K562 (cell line): ENCODE data around the gene STIM1. TPM values are rescaled to one million over a fixed set of nuclear protein-coding genes. Genes with fewer than 3 reads are reported as not detected.
A peak's percentile ranks its signal among the peaks of the same experiment; 100 is the strongest.

Experiments
- ATAC-seq: fragments of 200-7000 bp; cut with Tn5 transposase; 3 replicates; pipeline ENCODE4 v1.9.1; 2020; ENCODE audit warnings: moderate library complexity
- BruUV-seq: library from RNA; stranded (reverse); fragments of 400-500 nt; replicated peaks from 2 replicates; lab custom pipeline; 2021; lab: Mats Ljungman, UMichigan
- CTCF ChIA-PET: fragments of 300-600 bp; formaldehyde crosslinking; extraction: SDS; loops from one replicate; lab custom pipeline; 2021; ENCODE audit warnings: low intra/inter-chr PET ratio; lab: Yijun Ruan, JAX
- POLR2A ChIA-PET: fragments of 300-600, 350-650 bp; sonication (Branson Sonifier 250); formaldehyde crosslinking; extraction: SDS; loops from one replicate; lab custom pipeline; 2021; ENCODE audit warnings: antibody characterized with exemption, inconsistent platforms; lab: Yijun Ruan, JAX
- DNase-seq, 4 experiments: peaks; one replicate each; pipeline versions ENCODE4 v3.0.0 to v3.0.0-alpha.2; 2011 to 2018; ENCODE audit warnings: low spot score in 3 of 4, mixed read lengths in 3 of 4; ENCODE audit errors: extremely low read depth in 1 of 4
- FAIRE-seq: peaks from 2 replicates; lab custom pipeline; 2011; peaks lifted over from hg19 to GRCh38; lab: Jason Lieb, UNC
- H2AFZ ChIP-seq: 2 replicates; pipeline ENCODE4 v1.6.0; 2011; ENCODE audit warnings: low read depth, low read length, control low read depth, inconsistent platforms
- H3K27ac ChIP-seq: fragments of 200-600 bp; 3 replicates; pipeline ENCODE4 v1.8.0; 2011; ENCODE audit warnings: low read depth, mild to moderate bottlenecking, control low read depth, inconsistent platforms, low read length, moderate library complexity, mixed read lengths; ENCODE audit errors: extremely low read depth
- H3K27me3 ChIP-seq, 2 experiments: fragments of 300-600 bp in 1 of 2; 2 replicates in 1 of 2; 3 replicates in 1 of 2; pipeline versions ENCODE4 v1.6.0 to v1.8.0; 2011; ENCODE audit warnings: inconsistent platforms in 2 of 2, low read length in 2 of 2, mild to moderate bottlenecking in 1 of 2, mixed read lengths in 1 of 2, moderate library complexity in 1 of 2; ENCODE audit not compliant: control insufficient read depth in 2 of 2, insufficient read depth in 2 of 2
- H3K36me3 ChIP-seq: fragments of 300-600 bp; 3 replicates; pipeline ENCODE4 v1.8.0; 2011; ENCODE audit warnings: mild to moderate bottlenecking, low read length, inconsistent platforms; ENCODE audit not compliant: control insufficient read depth, insufficient read depth
- H3K4me1 ChIP-seq, 2 experiments: fragments of 200-600 bp in 1 of 2; replicated peaks in 1 of 2; 2 replicates in 1 of 2; 3 replicates in 1 of 2; pipeline versions ENCODE4 v1.5.1 to v1.8.0; 2011; ENCODE audit warnings: inconsistent platforms in 2 of 2, low read length in 2 of 2, mild to moderate bottlenecking in 1 of 2, mixed read lengths in 1 of 2, moderate library complexity in 1 of 2; ENCODE audit not compliant: control insufficient read depth in 2 of 2, insufficient read depth in 2 of 2
- H3K4me2 ChIP-seq: 2 replicates; pipeline ENCODE4 v1.6.1; 2011; ENCODE audit warnings: low read length, control low read depth, inconsistent platforms, mixed read lengths; ENCODE audit not compliant: insufficient read depth
- H3K4me3 ChIP-seq: fragments of 200-600 bp; sonication (generic), shearing (Covaris generic); 2 replicates; pipeline ENCODE4 v1.5.1; 2016; ENCODE audit warnings: control low read depth, inconsistent platforms
- H3K79me2 ChIP-seq: fragments of 200-600 bp; 3 replicates; pipeline ENCODE4 v1.8.0; 2011; ENCODE audit warnings: low read length, inconsistent platforms; ENCODE audit not compliant: control insufficient read depth, insufficient read depth
- H3K9ac ChIP-seq, 2 experiments: 2 replicates each; pipeline versions ENCODE4 v1.6.0 to v1.6.1; 2011; ENCODE audit warnings: low read depth in 2 of 2, low read length in 2 of 2, control low read depth in 1 of 2, inconsistent platforms in 1 of 2, mild to moderate bottlenecking in 1 of 2, mixed read lengths in 1 of 2; ENCODE audit not compliant: insufficient read depth in 1 of 2
- H3K9me1 ChIP-seq: one replicate; pipeline ENCODE4 v1.6.0; 2011; ENCODE audit warnings: inconsistent platforms, mild to moderate bottlenecking, low read length, moderate library complexity; ENCODE audit not compliant: control insufficient read depth, insufficient read depth
- H3K9me3 ChIP-seq: replicated peaks from 2 replicates; pipeline ENCODE4 v1.5.1; 2011; ENCODE audit warnings: low read depth, low read length, inconsistent platforms; ENCODE audit not compliant: control insufficient read depth, insufficient read depth
- H4K20me1 ChIP-seq: replicated peaks from 2 replicates; pipeline ENCODE4 v1.6.1; 2011; ENCODE audit warnings: low read length, inconsistent platforms, mixed read lengths; ENCODE audit not compliant: control insufficient read depth, insufficient read depth
- RAD21 ChIP-seq, 2 experiments: fragments of 250-450 bp in 1 of 2; fragments of 450-650 bp in 1 of 2; sonication (Bioruptor Pico) in 1 of 2; formaldehyde crosslinking in 1 of 2; IDR thresholded peaks in 1 of 2; conservative IDR thresholded peaks in 1 of 2; 2 replicates each; pipeline versions ENCODE4 v1.4.0 to v1.8.0; 2020 to 2022; ENCODE audit warnings: mild to moderate bottlenecking in 2 of 2, moderate library complexity in 1 of 2
- in situ Hi-C: fragments of 300-500 bp; cut with MboI; formaldehyde crosslinking; loops from 4 replicates; pipeline ENCODE4 v1.15.0; 2018; ENCODE audit warnings: inconsistent platforms, mixed read lengths
- intact Hi-C: fragments of 100-400 bp; cut with micrococcal nuclease; formaldehyde crosslinking; loops from 2 replicates; pipeline ENCODE4 v1.14.2; 2022
- polyA plus RNA-seq, 8 experiments: library from polyadenylated mRNA; depleted of rRNA in 4 of 8; stranded (reverse) in 5 of 8; unstranded in 3 of 8; fragments of >200 nt; fragmentation: Nextera tagmentation in 2 of 8; fragmentation: Illumina TruSeq in 1 of 8; extraction: Ambion mirVana in 2 of 8; extraction: Trizol in 1 of 8; gene quantifications; 2 replicates each; pipeline versions ENCODE4 v1.2.1 to v1.2.3, GENCODE V29; 2011 to 2014; ENCODE audit warnings: inconsistent platforms in 1 of 8, missing spikeins in 1 of 8
- total RNA-seq, 7 experiments: library from RNA; depleted of rRNA in 6 of 7; stranded (reverse); fragments of >200 nt in 6 of 7; fragmentation: Illumina TruSeq in 2 of 7; extraction: Trizol in 2 of 7; gene quantifications; 2 replicates each; pipeline versions ENCODE4 v1.2.1 to v1.2.3, GENCODE V29; 2011 to 2021; ENCODE audit warnings: low replicate concordance in 1 of 7
- TF ChIP-seq, protein P1 (sequence below): sonication (generic); formaldehyde crosslinking; IDR thresholded peaks from 2 replicates; pipeline ENCODE4 v1.8.0; 2022; ENCODE audit warnings: missing genetic modification reagents, mild to moderate bottlenecking, moderate library complexity, borderline replicate concordance
- TF ChIP-seq, protein P2 (sequence below): IDR thresholded peaks from 2 replicates; pipeline ENCODE4 v1.6.1; 2012; ENCODE audit warnings: low read depth, low read length, improper control_type of control experiment, borderline replicate concordance
- TF ChIP-seq, protein P3 (sequence below), 3 experiments: IDR thresholded peaks in 2 of 3; conservative IDR thresholded peaks in 1 of 3; 2 replicates each; pipeline ENCODE4 v1.5.1; 2011 to 2012; ENCODE audit warnings: low read length in 3 of 3, mild to moderate bottlenecking in 3 of 3, control low read depth in 2 of 3, improper control_type of control experiment in 1 of 3, inconsistent platforms in 1 of 3, low read depth in 1 of 3, mixed read lengths in 1 of 3, moderate library complexity in 1 of 3; ENCODE audit not compliant: insufficient read depth in 2 of 3
- TF ChIP-seq, protein P4 (sequence below): conservative IDR thresholded peaks from 2 replicates; pipeline ENCODE4 v1.6.1; 2011; ENCODE audit warnings: low read depth, mild to moderate bottlenecking, low read length; ENCODE audit not compliant: control insufficient read depth

The STIM1 gene
- total and polyA plus RNA-seq, 9 of the 15 experiments (the other 6 are each of a cell fraction or from before 2014, with no cell fraction given) = 7.7 to 50.5 (median 22.5) TPM

DNA sequence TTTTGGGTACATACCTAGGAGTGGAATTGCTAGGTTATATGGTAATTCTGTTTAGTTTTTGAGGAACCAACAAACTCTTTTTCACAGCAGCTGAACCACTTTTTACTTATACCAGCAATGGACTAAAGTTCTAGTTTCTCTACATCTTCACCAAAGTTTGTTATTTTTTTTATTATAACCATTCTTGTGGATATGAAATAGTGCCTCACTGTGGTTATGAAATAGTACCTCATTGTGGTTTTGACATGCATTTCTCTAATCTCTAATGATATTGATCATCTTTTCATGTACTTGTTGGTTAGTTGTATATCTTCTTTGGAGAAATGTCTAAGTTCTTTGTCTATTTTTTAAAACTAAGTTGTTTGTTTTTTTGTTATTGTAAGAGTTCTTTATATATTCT lies 27.2 kb downstream of the STIM1 start:
- no TSS peak for BruUV-seq
- POLR2A ChIA-PET = interaction anchor here (0.8 kb wide), 1 partner anchor 8 kb away, joined by 3 read pairs; no protein-coding TSS in a partner anchor
- H3K4me2 ChIP-seq = no peak overlapping the region
- CTCF ChIA-PET = no interaction called here
- in situ Hi-C loops = no loop called here
- H2AFZ ChIP-seq = no peak overlapping the region
- H3K9me1 ChIP-seq = no peaks in the 10 kb centered on the region
- H3K4me3 ChIP-seq = no peak overlapping the region
- H3K36me3 ChIP-seq = no peaks in the 10 kb centered on the region
- intact Hi-C loops = no loop called here
- no peak overlapping the region for H3K9ac ChIP-seq
- ATAC-seq = no peak
- no peak for DNase-seq
- H3K27ac ChIP-seq = no peak overlapping the region
- H3K27me3 ChIP-seq = no peaks in the 10 kb centered on the region
- FAIRE-seq = no peak
- peaks cover 75% of the 10 kb centered on the region for H3K79me2 ChIP-seq
- H3K4me1 ChIP-seq = peaks cover 13 to 35% of the 10 kb centered on the region in 2 experiments
- no peaks in the 10 kb centered on the region for H3K9me3 ChIP-seq
- H4K20me1 ChIP-seq = peaks cover 23% of the 10 kb centered on the region
- TF ChIP-seq, protein P1, sequence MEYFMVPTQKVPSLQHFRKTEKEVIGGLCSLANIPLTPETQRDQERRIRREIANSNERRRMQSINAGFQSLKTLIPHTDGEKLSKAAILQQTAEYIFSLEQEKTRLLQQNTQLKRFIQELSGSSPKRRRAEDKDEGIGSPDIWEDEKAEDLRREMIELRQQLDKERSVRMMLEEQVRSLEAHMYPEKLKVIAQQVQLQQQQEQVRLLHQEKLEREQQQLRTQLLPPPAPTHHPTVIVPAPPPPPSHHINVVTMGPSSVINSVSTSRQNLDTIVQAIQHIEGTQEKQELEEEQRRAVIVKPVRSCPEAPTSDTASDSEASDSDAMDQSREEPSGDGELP (CRISPR knock-in tag) = no peak
- TF ChIP-seq, protein P2, sequence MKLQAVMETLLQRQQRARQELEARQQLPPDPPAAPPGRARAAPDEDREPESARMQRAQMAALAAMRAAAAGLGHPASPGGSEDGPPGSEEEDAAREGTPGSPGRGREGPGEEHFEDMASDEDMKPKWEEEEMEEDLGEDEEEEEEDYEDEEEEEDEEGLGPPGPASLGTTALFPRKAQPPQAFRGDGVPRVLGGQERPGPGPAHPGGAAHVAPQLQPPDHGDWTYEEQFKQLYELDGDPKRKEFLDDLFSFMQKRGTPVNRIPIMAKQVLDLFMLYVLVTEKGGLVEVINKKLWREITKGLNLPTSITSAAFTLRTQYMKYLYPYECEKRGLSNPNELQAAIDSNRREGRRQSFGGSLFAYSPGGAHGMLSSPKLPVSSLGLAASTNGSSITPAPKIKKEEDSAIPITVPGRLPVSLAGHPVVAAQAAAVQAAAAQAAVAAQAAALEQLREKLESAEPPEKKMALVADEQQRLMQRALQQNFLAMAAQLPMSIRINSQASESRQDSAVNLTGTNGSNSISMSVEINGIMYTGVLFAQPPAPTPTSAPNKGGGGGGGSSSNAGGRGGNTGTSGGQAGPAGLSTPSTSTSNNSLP = 0 out of 2 replicates have a peak, but pooled peaks have one; percentile 20
- TF ChIP-seq, protein P3, sequence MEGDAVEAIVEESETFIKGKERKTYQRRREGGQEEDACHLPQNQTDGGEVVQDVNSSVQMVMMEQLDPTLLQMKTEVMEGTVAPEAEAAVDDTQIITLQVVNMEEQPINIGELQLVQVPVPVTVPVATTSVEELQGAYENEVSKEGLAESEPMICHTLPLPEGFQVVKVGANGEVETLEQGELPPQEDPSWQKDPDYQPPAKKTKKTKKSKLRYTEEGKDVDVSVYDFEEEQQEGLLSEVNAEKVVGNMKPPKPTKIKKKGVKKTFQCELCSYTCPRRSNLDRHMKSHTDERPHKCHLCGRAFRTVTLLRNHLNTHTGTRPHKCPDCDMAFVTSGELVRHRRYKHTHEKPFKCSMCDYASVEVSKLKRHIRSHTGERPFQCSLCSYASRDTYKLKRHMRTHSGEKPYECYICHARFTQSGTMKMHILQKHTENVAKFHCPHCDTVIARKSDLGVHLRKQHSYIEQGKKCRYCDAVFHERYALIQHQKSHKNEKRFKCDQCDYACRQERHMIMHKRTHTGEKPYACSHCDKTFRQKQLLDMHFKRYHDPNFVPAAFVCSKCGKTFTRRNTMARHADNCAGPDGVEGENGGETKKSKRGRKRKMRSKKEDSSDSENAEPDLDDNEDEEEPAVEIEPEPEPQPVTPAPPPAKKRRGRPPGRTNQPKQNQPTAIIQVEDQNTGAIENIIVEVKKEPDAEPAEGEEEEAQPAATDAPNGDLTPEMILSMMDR (IDR thresholded peaks at IDR 0.05 in 2 of 3, conservative IDR thresholded peaks at IDR 0.05 in 1 of 3; ENCODE audit: insufficient read depth in 2 of 3, low read depth in 1 of 3, low read length in 3 of 3) = peak in 1 of 3 experiments; percentile 35; a peak in 2 of 6 replicates
- TF ChIP-seq RAD21 (CRISPR knock-in tag; conservative IDR thresholded peaks at IDR 0.05 in 1 of 2, IDR thresholded peaks at IDR 0.05 in 1 of 2) = peak in 1 of 2 experiments; percentile 46; a peak in 2 of 4 replicates
- TF ChIP-seq, protein P4, sequence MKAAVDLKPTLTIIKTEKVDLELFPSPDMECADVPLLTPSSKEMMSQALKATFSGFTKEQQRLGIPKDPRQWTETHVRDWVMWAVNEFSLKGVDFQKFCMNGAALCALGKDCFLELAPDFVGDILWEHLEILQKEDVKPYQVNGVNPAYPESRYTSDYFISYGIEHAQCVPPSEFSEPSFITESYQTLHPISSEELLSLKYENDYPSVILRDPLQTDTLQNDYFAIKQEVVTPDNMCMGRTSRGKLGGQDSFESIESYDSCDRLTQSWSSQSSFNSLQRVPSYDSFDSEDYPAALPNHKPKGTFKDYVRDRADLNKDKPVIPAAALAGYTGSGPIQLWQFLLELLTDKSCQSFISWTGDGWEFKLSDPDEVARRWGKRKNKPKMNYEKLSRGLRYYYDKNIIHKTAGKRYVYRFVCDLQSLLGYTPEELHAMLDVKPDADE = no peak
